Nephron (organoid): ENCODE data around the gene LTBR.
"Not testable (repeated sequence)": the region's sequence is repeated elsewhere in the genome, so short reads cannot be mapped to it uniquely, and the experiment has no call there.

Experiments used
- H3K27ac Mint-ChIP-seq, 3 experiments: 2 replicates each; pipeline ENCODE4 v1.8.0; 2020; ENCODE audit warnings: mixed read lengths in 3 of 3, mild to moderate bottlenecking in 2 of 3, moderate library complexity in 1 of 3
- H3K27me3 Mint-ChIP-seq: 2 replicates; pipeline ENCODE4 v1.8.0; 2021; ENCODE audit warnings: low read depth, mild to moderate bottlenecking, moderate library complexity, mixed read lengths
- H3K36me3 Mint-ChIP-seq: 2 replicates; pipeline ENCODE4 v1.8.0; 2020; ENCODE audit warnings: low read depth, mixed read lengths
- H3K4me1 Mint-ChIP-seq: 2 replicates; pipeline ENCODE4 v1.8.0; 2020; ENCODE audit warnings: mixed read lengths
- H3K4me3 Mint-ChIP-seq, 3 experiments: 2 replicates each; pipeline ENCODE4 v1.8.0; 2020; ENCODE audit warnings: mild to moderate bottlenecking in 3 of 3, mixed read lengths in 3 of 3, moderate library complexity in 2 of 3
- H3K9me3 Mint-ChIP-seq: 2 replicates; pipeline ENCODE4 v1.8.0; 2020; ENCODE audit warnings: mixed read lengths
- TF ChIP-seq, protein P1 (sequence below), 3 experiments: fragments of 200-600 bp; sonication (generic); IDR thresholded peaks; one replicate each; pipeline ENCODE4 v1.5.0; 2021; ENCODE audit warnings: antibody characterized with exemption in 3 of 3; ENCODE audit not compliant: unreplicated experiment in 3 of 3

The LTBR gene

DNA sequence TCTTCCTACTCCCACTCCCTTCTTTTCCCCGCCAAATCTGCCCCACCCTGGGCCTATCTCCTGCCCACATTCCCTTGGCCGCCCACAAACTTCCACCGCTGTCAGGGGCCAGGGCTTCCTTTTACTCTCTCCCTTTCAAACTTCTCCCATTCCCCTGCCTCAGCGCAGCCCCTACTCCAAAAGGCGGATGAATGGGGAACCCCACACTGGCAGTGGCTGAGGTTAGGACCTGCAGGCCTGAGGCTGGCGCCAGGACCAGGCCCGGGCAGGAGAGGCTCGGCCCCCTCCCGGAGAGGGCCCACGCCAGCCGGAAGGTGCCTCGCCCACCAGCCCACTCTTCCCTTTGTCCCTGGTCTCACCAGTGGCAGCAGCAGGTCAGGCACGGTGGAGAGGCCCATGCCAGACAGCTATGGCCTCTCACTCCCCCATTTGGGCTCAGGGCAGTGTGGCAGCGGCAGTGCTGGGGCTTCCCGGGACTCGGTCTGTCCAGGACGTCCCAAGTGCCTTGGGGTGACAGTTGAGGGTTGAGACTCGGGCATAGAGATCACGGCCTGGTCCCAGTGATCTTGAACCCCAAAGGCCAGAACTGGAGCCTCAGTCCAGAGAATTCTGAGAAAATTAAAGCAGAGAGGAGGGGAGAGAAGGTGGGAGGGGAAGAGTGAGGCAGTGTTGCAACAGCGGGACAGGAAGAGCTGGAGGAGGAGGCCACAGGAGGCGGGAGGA is 42.4 kb upstream of the LTBR start, which contains the start of gene TNFRSF1A:
TNFRSF1A (minus strand) TSS at position 660 of the 723 bp plus-strand sequence; CDS start at position 398, 262 bp downstream.
- TF ChIP-seq, protein P1, sequence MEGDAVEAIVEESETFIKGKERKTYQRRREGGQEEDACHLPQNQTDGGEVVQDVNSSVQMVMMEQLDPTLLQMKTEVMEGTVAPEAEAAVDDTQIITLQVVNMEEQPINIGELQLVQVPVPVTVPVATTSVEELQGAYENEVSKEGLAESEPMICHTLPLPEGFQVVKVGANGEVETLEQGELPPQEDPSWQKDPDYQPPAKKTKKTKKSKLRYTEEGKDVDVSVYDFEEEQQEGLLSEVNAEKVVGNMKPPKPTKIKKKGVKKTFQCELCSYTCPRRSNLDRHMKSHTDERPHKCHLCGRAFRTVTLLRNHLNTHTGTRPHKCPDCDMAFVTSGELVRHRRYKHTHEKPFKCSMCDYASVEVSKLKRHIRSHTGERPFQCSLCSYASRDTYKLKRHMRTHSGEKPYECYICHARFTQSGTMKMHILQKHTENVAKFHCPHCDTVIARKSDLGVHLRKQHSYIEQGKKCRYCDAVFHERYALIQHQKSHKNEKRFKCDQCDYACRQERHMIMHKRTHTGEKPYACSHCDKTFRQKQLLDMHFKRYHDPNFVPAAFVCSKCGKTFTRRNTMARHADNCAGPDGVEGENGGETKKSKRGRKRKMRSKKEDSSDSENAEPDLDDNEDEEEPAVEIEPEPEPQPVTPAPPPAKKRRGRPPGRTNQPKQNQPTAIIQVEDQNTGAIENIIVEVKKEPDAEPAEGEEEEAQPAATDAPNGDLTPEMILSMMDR (IDR thresholded peaks at IDR 0.05; ENCODE audit: unreplicated experiment in 3 of 3), result no peak
- no peaks in the 10 kb centered on the region for H3K27me3 Mint-ChIP-seq
- H3K9me3 Mint-ChIP-seq, result no peaks in the 10 kb centered on the region
- no peak within 1 kb of the TSS for H3K27ac Mint-ChIP-seq
- no peak within 1 kb of the TSS for H3K4me3 Mint-ChIP-seq
- no peaks in the 10 kb centered on the region for H3K36me3 Mint-ChIP-seq
- peaks cover 27% of the 10 kb centered on the region for H3K4me1 Mint-ChIP-seq

DNA sequence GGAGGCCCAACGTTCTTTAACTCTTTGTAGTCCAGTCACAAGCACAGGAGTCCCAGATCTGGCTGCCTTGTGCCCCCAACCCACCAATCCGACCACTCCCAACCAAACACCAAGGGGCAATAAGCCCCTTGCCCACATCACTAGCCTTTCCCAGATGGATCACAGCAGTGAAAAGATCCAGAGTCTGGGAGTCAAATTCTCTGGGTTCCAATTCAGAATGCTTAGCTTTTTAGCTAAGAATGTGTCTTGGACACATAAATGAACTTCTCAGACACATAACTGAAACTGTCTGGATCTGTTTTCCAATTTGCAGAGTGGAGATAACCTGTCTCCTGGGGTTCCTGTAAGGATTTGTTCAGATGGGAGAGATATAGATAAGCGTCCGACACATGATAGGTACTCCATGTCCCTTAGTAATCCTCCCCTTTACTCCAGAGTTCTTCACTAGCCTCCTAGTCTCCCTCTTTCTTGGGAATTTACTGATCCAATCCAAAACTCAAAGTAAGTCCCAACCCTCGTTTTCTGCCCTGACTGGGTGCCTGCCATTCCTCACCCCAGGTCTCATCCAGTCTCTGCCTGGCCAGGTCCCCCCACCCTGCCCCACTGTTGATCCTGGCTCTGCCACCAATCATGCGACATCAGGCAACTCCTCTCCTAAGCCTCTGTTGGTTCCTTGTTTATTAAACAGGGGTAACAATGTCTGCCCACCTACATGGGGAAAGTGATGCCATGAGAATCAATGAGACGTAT is 41.6 kb upstream of the LTBR start:
- Mint-ChIP-seq H3K27ac (no peak overlapping the region), H3K27me3 (no peaks in the 10 kb centered on the region), H3K36me3 (no peaks in the 10 kb centered on the region), H3K4me1 (peaks cover 22% of the 10 kb centered on the region), H3K9me3 (no peaks in the 10 kb centered on the region), H3K4me3 (no peak overlapping the region)
- TF ChIP-seq, protein P1 (IDR thresholded peaks at IDR 0.05; ENCODE audit: unreplicated experiment in 3 of 3), result no peak

DNA sequence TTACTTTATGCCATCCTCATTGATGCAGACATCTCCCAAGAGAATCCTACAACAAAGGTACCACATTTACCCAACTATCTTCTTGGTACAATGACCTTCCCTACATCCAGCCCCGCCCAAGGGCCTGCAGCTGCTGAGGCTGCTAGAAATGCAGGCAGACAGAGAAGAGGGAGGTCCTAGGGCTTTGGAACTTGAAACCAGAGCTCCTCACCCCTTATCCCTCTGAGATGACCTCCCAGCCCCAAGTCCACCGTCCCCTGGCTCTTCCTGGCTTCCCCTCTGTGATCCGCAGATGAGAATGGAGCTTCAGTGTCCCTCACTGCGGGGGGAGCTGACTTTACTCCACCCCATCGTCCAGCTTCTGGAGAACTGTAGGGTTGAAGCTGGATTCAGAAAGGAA is 40.4 kb upstream of the LTBR start:
- peaks cover 22% of the 10 kb centered on the region for H3K4me1 Mint-ChIP-seq
- TF ChIP-seq, protein P1 (IDR thresholded peaks at IDR 0.05; ENCODE audit: unreplicated experiment in 3 of 3), result no peak
- no peaks in the 10 kb centered on the region for H3K27me3 Mint-ChIP-seq
- no peak overlapping the region for H3K4me3 Mint-ChIP-seq
- no peaks in the 10 kb centered on the region for H3K36me3 Mint-ChIP-seq
- H3K9me3 Mint-ChIP-seq, result no peaks in the 10 kb centered on the region
- no peak overlapping the region for H3K27ac Mint-ChIP-seq

DNA sequence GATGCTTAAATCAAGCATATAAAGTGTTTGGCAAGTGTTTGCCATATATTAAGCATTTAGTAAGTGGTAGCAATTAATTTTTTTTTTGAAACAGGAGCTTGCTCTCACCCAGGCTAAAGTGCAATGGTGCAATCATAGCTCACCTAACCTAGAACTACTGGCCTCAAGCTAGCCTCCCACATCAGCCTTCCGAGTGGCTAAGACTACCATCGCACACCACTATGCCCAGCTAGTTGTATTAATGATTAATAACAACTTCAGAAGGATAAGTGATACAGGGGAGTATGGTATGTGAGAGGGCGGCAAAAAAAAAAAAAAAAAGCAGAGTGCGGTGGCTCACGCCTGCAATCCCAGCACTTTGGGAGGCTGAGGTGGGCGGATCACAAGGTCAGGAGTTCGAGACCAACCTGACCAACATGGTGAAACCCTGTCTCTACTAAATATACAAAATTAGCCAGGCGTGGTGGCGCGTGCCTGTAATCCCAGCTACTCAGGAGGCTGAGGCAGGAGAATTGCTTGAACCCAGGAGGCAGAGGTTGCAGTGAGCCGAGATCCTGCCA is 39.8 kb upstream of the LTBR start:
- H3K36me3 Mint-ChIP-seq, H3K27ac Mint-ChIP-seq, H3K27me3 Mint-ChIP-seq, H3K9me3 Mint-ChIP-seq, H3K4me3 Mint-ChIP-seq: not testable (repeated sequence)
- peaks cover 22% of the 10 kb centered on the region for H3K4me1 Mint-ChIP-seq

DNA sequence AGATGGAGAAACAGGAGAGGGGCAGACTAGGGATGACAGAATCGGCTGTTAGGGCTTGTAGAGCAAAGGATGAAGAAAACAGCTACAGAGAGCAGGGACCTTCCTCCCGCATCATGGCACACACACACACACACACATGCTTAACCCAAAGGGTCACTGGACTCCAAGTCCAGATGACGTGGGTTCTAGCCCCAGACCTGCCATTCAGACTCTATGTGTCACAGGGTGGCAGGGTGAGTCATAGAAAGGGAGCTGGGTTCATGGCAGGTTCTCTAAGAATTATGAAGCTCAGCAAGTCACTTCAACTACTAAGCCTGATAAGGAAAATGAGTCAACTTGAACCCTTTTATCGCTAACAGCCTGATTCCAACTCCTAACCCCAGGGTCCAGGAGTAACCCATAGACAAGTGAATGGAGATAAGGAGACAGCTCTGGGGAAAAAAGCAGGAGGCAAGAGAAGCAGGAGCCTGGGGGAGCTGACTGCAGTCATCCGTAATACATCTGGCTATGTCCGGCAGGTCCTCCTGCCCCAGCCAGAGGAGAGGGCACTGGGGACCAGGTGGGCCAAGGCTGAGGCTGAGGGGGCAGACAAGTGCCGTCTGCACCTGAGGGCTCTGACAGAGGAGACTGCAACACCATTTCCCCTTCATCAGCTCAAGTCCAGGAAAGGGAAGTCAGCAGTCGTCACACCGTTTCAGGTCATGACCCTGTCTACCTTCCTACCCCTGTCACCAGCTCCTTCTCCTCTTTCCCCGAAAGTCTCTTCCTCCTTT is 38.5 kb upstream of the LTBR start:
- Mint-ChIP-seq H3K4me3 (no peak overlapping the region), H3K27me3 (no peaks in the 10 kb centered on the region), H3K4me1 (peaks cover 22% of the 10 kb centered on the region), H3K9me3 (no peaks in the 10 kb centered on the region), H3K27ac (peak overlapping the region in 2 of 3 experiments; percentile 16 to 78), H3K36me3 (no peaks in the 10 kb centered on the region)
- TF ChIP-seq, protein P1 (IDR thresholded peaks at IDR 0.05; ENCODE audit: unreplicated experiment in 3 of 3), result no peak
